ENCODE measurements around the gene CDC14B.
A peak's percentile ranks its signal among the peaks of the same experiment; 100 is the strongest.
"Not testable (repeated sequence)": the region's sequence is repeated elsewhere in the genome, so short reads cannot be mapped to it uniquely, and the experiment has no call there.

DNA sequence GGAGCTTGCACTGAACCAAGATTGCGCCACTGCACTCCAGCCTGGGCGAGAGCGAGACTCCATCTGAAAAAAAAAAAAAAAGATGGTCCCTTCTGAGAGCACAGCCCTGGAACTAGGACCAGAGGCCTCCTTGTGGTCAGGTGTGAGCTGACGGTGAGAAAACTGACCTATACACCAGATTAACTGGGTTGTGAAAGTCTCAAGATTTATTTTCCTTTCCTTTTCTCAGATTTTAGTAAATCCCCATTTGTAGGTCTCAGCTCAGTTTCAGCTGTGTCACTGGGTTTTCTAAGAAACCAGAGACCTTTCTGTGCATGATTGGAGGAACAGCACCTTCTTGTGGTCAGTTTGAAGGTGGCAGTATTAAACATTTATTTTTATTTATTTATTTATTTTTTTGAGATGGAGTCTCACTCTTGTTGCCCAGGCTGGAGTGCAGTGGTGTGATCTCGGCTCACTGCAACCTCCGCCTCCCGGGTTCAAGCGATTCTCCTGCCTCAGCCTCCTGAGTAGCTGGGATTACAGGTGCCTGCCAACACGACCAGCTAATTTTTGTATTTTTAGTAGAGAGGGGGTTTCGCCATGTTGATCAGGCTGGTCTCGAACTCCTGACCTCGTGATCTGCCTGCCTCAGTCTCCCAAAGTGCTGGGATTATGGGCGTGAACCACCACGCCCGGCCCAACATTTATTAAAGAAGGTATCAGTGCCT is 47.2 kb upstream of the CDC14B start:
- TF ChIP-seq, protein P1, sequence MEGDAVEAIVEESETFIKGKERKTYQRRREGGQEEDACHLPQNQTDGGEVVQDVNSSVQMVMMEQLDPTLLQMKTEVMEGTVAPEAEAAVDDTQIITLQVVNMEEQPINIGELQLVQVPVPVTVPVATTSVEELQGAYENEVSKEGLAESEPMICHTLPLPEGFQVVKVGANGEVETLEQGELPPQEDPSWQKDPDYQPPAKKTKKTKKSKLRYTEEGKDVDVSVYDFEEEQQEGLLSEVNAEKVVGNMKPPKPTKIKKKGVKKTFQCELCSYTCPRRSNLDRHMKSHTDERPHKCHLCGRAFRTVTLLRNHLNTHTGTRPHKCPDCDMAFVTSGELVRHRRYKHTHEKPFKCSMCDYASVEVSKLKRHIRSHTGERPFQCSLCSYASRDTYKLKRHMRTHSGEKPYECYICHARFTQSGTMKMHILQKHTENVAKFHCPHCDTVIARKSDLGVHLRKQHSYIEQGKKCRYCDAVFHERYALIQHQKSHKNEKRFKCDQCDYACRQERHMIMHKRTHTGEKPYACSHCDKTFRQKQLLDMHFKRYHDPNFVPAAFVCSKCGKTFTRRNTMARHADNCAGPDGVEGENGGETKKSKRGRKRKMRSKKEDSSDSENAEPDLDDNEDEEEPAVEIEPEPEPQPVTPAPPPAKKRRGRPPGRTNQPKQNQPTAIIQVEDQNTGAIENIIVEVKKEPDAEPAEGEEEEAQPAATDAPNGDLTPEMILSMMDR (IDR thresholded peaks at IDR 0.05; ENCODE audit: low read depth, low read length, poor library complexity, severe bottlenecking) = peak; percentile 37
- not testable (repeated sequence) for TF ChIP-seq EZH2phosphoT487 (IDR thresholded peaks at IDR 0.05; ENCODE audit: borderline replicate concordance, low read length)
